ENCODE measurements around the gene FAM13B.

GRCh38 chr5:137959488-137959887 lies 73.4 kb downstream of the FAM13B start:
- TF ChIP-seq CTCF (IDR thresholded peaks at IDR 0.05) (no peak), POLR2A (IDR thresholded peaks at IDR 0.05) (no peak)

All from Peyer's patch (tissue), 4 donors.